GM04504 (cell line): ENCODE data around the gene FBXL7.

Experiments
- DNase-seq: peaks from one replicate; pipeline ENCODE4 v3.0.0-alpha.2; 2012; ENCODE audit warnings: low read depth

The FBXL7 gene

GRCh38 chr5:15946026-15946425 is 446.0 kb downstream of the FBXL7 start:
- no peak for DNase-seq

- DNase-seq = no peak
These were observed 448.2 kb downstream of the FBXL7 start for GRCh38 chr5:15948190-15948589.

GRCh38 chr5:15951126-15951525 is 451.1 kb downstream of the FBXL7 start:
- DNase-seq = no peak

GRCh38 chr5:15951550-15951949 is 451.6 kb downstream of the FBXL7 start:
- DNase-seq = no peak

- no peak for DNase-seq
These were observed 456.6 kb downstream of the FBXL7 start for GRCh38 chr5:15956622-15957021.

- no peak for DNase-seq
These were observed 457.1 kb downstream of the FBXL7 start for GRCh38 chr5:15957124-15957523.

GRCh38 chr5:15959370-15960164 is 459.6 kb downstream of the FBXL7 start:
- no peak for DNase-seq

- no peak for DNase-seq
These were observed 466.2 kb downstream of the FBXL7 start for GRCh38 chr5:15966066-15966640.

GRCh38 chr5:15966651-15967050 is 466.7 kb downstream of the FBXL7 start:
- no peak for DNase-seq

- DNase-seq = no peak
These were observed 469.0 kb downstream of the FBXL7 start for GRCh38 chr5:15968993-15969392.

- DNase-seq = no peak
These were observed 477.9 kb downstream of the FBXL7 start for GRCh38 chr5:15977851-15978250.

- DNase-seq = no peak
These were observed 480.9 kb downstream of the FBXL7 start for GRCh38 chr5:15980835-15981234.

GRCh38 chr5:15983392-15983791 is 483.4 kb downstream of the FBXL7 start:
- DNase-seq = no peak
